Raji (cell line): Measurements from ENCODE around the gene TARBP1.

ENCODE experiments used
- POLR2A ChIP-seq: IDR thresholded peaks from 2 replicates; pipeline ENCODE4 v1.6.1; 2011; ENCODE audit warnings: low read depth, low read length, control low read depth; ENCODE audit not compliant: insufficient read depth

TARBP1 gene

DNA sequence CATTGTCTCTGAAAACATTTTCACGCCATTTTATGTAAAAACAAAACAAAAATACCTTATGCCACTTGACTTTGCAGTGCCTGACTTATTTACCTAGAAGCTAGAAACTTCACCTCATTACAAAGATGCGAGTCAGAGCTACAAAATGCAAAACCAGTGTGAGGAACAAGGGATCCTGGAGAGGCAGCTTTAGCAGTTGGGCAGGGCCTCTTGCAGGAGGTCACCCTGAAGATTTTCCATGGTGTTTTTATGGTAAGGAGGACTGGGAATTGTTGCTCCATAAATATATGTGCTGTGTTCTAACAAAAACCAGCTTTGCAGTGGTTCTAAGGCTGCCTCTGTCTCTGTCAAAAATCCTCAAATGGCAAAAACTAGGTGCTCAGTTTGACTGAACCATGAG is 36.4 kb upstream of the TARBP1 start:
- TF ChIP-seq POLR2A, result no peak

DNA sequence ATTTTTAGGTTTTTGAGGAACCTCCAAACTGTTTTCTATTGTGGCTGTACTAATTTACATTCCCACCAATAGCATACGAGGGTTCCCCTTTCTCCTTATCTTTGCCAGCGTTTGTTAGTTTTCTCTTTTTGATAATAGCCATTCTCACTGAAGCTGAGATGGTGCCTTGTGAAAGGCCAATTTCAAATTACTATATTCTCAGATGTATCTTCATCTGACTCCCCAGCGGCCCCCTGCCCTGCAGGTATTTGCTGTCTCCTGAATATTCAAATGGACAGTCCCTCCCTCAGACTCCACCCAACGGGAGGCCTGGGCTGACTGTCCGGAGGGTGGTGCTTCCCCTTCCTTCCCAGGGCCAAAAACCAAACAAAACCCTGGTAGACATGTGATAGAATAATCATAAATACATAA is 33.5 kb upstream of the TARBP1 start:
- no peak for TF ChIP-seq POLR2A

DNA sequence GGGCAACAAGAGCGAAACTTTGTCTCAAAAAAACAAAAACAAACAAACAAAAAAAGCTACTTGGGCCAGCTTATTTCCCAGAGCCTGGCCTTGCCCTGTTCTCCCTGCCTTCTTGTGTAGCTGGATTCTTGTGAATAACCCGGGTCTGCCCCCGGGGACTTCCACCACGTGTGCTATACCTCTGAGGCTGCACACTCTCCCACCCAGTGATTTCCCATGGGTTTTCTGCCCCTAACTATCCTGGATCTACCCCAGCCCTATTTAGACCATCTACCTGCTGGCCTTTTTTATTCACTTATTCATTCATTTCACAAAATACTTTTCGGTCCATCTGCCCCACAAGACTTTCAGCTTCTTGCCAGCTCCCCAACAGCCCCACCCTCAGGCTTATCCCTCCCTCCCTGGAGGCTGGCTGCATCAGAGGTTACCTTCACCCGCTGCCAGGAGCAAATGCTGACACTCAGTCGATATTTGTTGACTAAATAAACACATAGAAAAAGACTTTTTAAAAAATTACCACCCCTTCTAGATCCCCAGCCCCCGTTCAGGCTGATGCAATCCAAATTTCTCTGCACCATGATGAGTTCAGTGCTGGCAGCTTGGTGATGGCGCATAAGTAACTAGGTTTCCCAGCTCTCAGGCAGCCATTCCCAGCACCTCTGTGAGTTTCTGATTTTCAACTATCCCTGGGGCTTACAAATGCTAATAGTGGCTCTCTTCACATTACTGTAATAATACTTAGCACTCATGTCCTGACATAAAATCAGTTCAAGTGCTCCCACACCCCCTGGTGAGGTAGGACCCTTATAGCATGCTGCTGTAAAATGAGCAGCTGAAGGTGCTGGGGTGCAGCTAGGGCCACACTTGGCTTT is 30.7 kb upstream of the TARBP1 start:
- TF ChIP-seq POLR2A, result no peak

DNA sequence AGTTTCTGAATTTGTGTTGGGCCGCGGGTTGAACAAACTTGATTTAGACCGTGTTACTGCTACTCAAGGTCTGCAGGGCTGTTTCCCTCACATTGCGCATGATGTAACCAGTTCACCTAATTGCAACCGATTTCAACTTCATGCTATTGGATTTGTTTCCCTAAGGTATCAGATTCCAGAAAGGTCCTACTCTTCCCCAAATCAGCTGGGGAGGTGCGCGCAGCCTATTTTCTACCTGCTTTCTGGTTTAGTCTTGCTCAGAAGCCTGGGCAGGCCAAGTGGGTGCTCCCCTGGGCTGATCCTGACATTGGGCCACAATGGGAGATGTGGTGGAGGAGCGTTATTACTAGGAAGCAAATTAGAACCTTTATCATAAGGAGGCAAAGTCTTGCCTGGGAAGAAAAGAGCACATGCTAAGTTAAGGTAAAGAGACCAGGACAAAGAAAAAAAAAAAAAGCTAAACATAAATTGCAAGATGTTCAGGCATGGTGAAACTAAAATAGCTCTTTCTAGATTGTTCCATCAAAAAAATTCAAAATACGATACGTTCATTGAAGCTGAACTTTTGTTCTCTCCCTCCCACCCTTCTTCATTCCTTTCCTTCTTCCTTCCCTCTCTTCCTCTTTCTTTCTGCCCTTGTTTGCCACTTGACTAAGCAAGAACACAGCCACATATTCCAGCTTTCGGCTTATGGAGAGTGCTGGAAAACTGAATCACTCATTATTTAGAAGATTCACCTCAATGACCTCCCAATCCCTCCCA is 28.8 kb upstream of the TARBP1 start:
- TF ChIP-seq POLR2A, result no peak

- no peak for TF ChIP-seq POLR2A
These were observed 28.1 kb upstream of the TARBP1 start for GRCh38 chr1:234507089-234507488.

- TF ChIP-seq POLR2A, result no peak
These were observed 26.8 kb upstream of the TARBP1 start for GRCh38 chr1:234505769-234506102.

DNA sequence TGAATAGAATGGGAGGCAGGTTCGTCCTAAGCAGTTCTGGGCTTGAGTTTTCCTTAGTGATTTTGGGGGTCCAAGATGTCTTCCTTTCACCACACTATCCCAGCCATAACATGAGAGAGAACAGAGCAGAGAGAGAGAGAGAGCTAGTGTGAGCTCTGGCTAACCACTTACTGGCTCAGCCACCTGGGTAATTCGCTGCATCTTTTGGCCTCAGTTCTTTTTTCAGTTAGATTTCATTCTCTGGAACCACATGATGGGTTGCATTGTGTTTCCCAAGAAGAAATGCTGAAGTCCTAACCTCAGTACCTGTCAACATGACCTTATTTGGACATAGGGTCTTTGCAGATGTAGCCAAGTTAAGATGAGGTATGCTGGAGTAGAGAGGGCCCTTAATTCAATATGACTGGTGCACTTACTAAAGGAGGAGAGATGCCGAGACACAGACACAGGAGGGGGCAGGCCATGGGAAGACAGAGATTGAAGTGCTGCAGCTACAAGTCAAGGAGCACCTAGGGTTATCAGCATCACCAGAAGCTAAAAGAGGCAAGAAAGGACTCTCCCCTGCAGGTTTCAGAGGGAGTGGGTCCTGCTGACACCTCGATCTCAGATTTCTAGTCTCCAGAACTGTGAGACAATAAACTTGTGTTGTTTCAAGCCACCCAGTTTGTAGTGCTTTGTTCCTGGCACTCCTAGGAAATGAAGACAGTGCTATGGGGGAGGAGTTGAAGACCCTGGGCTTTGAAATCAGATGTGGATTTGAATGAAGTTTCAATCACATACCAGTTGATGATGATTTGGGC is 26.2 kb upstream of the TARBP1 start:
- TF ChIP-seq POLR2A, result no peak

DNA sequence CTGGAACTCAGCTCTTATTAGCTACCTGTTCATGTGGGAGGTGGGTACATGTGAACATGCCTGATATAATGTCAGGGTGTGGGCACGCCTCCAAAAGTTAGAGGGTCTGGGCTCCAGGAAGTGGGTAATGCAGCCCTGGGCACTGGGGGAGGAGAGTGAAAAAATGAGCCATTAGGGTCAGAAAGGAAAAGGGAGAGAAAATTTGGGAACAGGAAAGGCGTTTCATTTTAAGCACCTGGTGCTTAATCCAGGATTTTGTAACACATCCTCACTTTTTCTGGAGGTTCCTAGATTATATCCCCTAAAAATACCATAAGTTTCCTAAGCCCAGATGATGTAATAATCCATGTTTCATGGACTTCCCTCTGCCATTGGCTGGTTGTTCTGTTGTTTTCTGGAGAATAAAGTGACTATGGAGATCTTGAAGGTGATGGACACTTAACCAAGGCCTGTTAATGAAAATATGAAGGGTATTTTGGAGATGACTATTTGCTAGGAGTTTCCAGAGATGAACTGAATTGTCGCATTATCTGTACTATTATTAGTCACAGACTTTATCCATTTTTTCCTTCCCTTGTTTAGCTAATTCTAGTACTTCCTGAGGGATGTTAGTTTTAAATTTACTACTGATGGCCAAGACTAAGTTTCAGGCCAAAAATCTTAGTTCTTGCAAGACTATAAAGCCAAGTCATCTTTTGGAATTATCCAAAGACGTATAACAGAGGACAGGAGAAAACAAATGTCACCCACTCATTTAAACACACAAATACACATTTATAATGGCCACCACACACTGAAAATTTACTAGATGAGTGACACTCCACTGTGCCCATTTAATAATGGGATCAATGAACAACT is 24.4 kb upstream of the TARBP1 start:
- no peak for TF ChIP-seq POLR2A

- no peak for TF ChIP-seq POLR2A
These were observed 23.8 kb upstream of the TARBP1 start for GRCh38 chr1:234502785-234503184.

DNA sequence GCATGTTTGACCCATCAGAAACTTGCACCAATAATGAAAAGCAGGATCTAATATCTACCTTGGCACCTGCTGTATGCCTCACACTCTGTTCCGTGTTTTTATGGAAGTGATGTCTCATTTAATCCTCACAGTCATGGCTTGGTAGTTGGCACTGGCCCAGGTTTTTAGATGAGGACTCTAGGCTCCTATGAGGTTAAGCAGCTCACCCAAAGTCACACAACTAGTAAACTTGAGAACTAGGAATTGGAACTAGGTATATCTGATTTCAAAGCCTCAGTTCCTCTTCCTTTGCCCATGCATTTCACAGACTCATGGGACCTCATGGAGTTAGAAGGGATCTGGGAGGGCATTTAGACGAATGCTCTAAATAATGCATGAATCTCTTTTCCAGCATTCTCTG is 21.3 kb upstream of the TARBP1 start:
- TF ChIP-seq POLR2A, result no peak

DNA sequence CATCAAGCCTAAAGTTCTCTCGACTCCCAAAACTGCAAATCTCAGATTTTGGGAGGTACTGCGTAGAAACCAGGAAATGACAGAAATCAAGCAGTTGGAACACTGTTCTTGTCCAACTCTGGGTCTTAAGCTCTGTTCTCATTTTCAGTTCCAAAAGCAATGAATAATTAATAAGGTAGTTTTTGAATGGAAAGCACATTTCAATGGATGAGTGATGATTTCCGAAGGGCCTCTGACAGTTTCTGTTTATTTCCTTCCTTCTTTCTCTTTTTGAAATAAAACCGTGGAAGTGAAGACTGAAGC is 20.9 kb upstream of the TARBP1 start:
- TF ChIP-seq POLR2A, result no peak

GRCh38 chr1:234499119-234499942 is 20.4 kb upstream of the TARBP1 start:
- TF ChIP-seq POLR2A, result no peak

GRCh38 chr1:234498448-234499118 is 19.6 kb upstream of the TARBP1 start:
- no peak for TF ChIP-seq POLR2A
